Activated naive CD4-positive, alpha-beta T cell treated with anti-CD3 and anti-CD28 coated beads, Interleukin-2, amount 50 U/mL, for 24 hours (primary cell): Measurements from ENCODE around the gene FSCN2.

ENCODE experiments used
- H3K27ac Mint-ChIP-seq: one replicate; pipeline ENCODE4 v1.8.0; 2021; ENCODE audit warnings: mild to moderate bottlenecking, mixed read lengths
- H3K27me3 Mint-ChIP-seq: one replicate; pipeline ENCODE4 v1.8.0; 2021; ENCODE audit warnings: mixed read lengths
- H3K36me3 Mint-ChIP-seq: one replicate; pipeline ENCODE4 v1.8.0; 2021; ENCODE audit warnings: mixed read lengths
- H3K4me1 Mint-ChIP-seq: one replicate; pipeline ENCODE4 v1.8.0; 2021; ENCODE audit warnings: mixed read lengths
- H3K4me3 Mint-ChIP-seq: one replicate; pipeline ENCODE4 v1.8.0; 2021; ENCODE audit warnings: mild to moderate bottlenecking, mixed read lengths
- H3K9me3 Mint-ChIP-seq: one replicate; pipeline ENCODE4 v1.8.0; 2021; ENCODE audit warnings: mixed read lengths

Gene FSCN2

DNA sequence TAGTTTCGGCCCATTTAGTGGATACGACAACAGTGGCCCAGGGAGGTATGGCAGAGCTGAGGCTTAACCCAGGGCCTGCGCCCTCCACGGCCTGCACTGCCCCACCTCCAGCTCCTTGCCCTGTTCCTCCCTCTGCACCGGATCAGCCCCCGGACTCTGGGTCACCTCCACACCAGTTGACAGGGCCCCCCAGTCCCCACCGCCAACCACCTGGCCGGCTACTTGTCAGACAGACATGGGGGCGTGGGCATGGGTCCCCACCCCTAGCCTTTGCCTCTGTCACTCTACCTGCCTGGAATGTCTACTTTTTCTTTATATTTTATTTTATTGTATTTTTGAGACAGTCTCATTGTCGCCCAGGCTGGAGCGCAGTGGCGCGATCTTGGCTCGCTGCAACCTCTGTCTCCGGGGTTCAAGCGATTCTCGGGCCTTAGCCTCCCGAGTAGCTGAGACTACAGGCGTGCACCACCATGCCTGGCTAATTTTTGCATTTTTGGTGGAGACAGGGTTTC, 12.6 kb upstream of the FSCN2 start:
- Mint-ChIP-seq H3K9me3 (no peaks in the 10 kb centered on the region), H3K27me3 (no peaks in the 10 kb centered on the region), H3K27ac (peak overlapping the region; percentile 74), H3K4me3 (peak overlapping the region; percentile 87), H3K36me3 (peaks cover 15% of the 10 kb centered on the region), H3K4me1 (peaks cover 5% of the 10 kb centered on the region)

DNA sequence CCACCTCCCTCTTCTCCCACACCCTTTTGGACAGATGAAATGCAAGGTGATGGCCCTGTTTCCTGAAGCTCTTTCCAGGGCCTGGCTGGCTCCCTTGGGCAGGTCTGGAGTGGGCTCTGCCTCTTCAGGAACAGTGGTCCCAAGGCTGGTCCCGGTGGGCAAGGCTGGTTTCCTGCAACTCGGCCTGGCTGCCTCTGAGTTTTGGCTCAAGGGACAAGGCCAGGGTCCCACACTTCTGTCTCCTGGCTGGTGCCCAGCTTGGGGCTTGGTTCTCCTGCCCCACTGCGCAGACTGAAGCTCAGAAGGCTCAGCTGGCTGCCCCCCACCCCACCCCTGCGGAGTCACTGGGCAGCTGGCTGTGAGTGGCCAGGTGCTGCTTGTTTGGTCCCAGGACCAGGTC, 11.7 kb upstream of the FSCN2 start:
- Mint-ChIP-seq H3K4me3 (peak overlapping the region; percentile 26), H3K27ac (no peak overlapping the region), H3K36me3 (peaks cover 8% of the 10 kb centered on the region), H3K9me3 (no peaks in the 10 kb centered on the region), H3K27me3 (no peaks in the 10 kb centered on the region), H3K4me1 (peaks cover 5% of the 10 kb centered on the region)

DNA sequence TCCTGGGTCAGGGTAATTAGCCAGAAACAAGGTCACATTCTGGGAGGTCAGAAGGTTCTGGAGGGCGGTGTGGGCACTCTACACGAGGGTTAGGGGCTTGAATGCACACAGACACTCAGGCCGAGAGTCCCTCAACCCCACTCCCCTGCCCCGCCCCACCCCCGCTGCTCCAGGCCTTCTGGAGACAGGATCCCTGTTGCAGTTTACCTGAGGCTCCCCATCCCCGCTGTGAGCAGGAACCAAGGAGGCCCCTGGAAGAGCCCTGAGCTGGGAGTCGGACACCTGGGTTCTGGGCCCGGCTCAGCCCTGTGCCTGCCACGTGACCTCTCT, 11.2 kb upstream of the FSCN2 start:
- no peak overlapping the region for H3K4me3 Mint-ChIP-seq
- H3K27ac Mint-ChIP-seq = no peak overlapping the region
- no peaks in the 10 kb centered on the region for H3K9me3 Mint-ChIP-seq
- H3K36me3 Mint-ChIP-seq = peaks cover 2% of the 10 kb centered on the region
- peaks cover 5% of the 10 kb centered on the region for H3K4me1 Mint-ChIP-seq
- no peaks in the 10 kb centered on the region for H3K27me3 Mint-ChIP-seq

DNA sequence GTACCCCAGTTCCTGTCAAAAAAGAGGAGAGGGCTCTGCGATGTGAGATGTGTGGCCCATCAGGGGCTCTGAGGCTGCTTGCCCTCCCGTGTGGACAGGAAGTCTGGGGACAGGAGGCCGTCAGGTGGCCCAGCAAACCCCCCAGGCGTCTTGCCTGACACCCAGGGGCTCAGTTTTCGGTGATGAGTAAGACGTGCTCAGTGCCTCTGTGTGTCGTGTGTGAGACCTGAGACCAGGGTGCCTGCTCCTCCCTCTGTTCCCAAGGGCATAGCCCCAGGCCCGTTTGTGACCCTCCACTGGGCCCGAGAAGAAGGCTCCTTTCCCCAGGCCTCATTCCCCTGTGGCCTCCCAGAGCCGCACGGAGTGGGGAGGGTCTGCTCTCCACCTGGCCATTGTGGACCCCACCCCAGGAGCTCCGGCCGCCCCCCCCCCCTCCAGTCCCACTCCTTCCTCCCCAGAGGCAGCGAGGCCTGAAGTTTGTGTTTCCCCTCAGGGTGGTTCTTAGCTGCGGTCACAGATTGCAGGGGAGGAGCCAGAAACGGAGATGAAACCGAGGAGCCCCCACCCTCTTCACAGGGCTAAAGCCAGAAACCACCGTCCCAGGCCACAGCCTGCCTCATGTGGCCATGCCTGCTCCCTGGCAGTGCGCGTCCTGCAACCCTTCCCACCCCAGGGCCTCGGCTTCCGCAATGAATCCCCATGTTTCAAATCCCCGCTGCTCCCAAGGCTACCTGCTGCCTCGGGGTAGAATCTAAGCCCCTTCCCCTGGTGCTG, 10.7 kb upstream of the FSCN2 start:
- no peaks in the 10 kb centered on the region for H3K36me3 Mint-ChIP-seq
- H3K27me3 Mint-ChIP-seq = no peaks in the 10 kb centered on the region
- H3K4me3 Mint-ChIP-seq = peak overlapping the region; percentile 74
- H3K4me1 Mint-ChIP-seq = peaks cover 5% of the 10 kb centered on the region
- H3K9me3 Mint-ChIP-seq = no peaks in the 10 kb centered on the region
- H3K27ac Mint-ChIP-seq = no peak overlapping the region

DNA sequence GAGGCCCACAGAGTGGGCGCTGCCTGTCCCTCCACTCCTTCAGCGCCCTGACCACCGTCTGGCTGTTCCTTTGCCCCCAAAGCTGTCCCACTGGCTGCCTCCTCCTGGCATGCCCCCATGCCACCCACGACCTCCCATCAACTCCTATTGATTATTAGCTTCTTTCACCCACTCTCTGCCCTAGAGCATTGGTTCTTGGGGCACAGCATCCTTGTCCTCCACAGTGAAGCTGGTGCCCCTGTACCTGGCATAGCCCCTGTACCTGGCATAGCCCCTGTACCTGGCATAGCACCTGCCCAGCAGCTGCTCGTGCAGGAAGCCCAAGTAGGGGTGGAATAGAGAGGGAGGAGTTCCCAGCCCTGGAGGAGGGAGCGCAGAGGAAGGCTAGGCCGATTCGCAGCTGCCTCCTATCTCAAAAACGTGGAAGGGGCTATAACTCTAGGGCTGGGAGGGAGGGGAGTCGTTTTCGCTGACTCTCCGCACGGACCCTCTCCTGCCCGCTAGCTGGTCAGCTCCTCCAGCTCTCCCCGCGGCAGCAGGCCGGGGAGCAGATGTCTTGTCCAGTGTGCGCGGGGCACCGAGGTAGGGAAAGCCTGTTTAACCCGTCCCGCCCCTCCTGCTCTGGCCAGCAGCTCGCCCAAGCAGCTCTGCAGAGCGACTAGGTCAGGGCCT, 9.9 kb upstream of the FSCN2 start:
- Mint-ChIP-seq H3K4me1 (peaks cover 5% of the 10 kb centered on the region), H3K27ac (no peak overlapping the region), H3K9me3 (no peaks in the 10 kb centered on the region)

DNA sequence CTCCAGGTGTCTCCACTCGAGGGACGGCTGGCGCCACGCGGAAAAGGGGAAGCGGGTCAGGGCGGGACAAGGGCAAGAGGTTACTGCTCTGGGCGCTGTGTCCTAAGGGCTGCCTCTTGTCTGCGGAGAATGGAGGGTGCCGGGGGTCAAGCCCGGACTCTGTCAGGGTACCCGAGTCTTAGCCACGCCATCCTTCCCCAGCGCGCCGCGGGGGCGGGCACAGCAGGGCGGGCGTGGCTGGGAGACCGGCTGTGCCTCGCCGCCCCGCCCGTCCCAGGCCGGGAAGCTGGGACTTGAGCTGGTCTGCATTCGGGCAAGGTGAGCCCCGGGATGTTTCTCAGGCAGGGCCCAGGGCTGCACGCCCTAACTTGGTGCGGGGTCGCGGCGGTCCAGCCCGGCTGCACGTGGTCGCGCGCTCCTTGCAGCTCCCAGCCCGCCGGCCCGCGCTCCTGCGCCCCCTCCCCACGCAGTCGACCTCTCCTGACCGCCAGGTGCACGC, 9.3 kb upstream of the FSCN2 start:
- Mint-ChIP-seq H3K27ac (no peak overlapping the region), H3K36me3 (no peaks in the 10 kb centered on the region), H3K27me3 (peaks cover 1% of the 10 kb centered on the region), H3K4me1 (peaks cover 5% of the 10 kb centered on the region), H3K4me3 (no peak overlapping the region), H3K9me3 (no peaks in the 10 kb centered on the region)

More for the DNA sequence above, 9.9 kb upstream of the FSCN2 start:
- H3K27me3 Mint-ChIP-seq = peaks cover under 1% of the 10 kb centered on the region
- no peaks in the 10 kb centered on the region for H3K36me3 Mint-ChIP-seq
- peak overlapping the region; percentile 74 for H3K4me3 Mint-ChIP-seq

DNA sequence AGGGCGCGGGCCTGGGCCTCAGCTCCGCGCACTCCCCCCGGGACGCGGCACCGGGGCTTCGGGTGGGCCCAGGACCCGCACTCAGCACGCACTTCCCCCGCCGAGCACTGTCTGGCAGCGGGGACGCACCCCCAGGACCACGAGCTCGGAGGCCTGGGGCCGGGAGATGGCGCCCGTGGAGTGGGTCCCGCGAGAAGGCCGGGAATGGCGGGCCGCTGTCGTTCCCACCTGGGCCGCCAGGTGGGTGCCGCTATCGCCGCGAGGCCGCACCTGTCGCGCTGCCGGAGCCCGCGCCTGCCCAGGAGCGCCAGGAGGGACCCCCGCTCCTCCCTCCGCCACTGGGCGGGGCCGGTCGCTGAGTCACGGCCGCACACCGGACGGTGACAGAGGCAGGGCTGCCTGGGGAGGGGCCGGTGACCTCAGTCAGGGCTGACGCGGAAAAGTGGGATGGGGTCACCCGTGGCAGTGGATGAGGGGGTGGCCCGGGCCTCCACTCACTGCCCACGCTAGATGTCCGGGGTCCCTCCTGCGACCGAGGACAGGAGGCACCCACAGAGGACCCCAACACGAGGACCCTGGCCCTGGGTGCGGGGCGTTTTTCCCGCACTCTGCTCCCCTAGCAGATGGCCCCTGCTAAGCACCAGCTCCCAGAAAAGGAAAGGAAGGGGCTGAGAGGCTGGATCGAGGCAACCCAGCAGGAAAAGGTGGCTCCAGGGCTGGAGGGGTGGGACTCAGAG, 8.7 kb upstream of the FSCN2 start:
- Mint-ChIP-seq H3K27me3 (peaks cover 1% of the 10 kb centered on the region), H3K9me3 (no peaks in the 10 kb centered on the region), H3K4me3 (no peak overlapping the region), H3K36me3 (no peaks in the 10 kb centered on the region), H3K27ac (no peak overlapping the region), H3K4me1 (peaks cover 5% of the 10 kb centered on the region)

DNA sequence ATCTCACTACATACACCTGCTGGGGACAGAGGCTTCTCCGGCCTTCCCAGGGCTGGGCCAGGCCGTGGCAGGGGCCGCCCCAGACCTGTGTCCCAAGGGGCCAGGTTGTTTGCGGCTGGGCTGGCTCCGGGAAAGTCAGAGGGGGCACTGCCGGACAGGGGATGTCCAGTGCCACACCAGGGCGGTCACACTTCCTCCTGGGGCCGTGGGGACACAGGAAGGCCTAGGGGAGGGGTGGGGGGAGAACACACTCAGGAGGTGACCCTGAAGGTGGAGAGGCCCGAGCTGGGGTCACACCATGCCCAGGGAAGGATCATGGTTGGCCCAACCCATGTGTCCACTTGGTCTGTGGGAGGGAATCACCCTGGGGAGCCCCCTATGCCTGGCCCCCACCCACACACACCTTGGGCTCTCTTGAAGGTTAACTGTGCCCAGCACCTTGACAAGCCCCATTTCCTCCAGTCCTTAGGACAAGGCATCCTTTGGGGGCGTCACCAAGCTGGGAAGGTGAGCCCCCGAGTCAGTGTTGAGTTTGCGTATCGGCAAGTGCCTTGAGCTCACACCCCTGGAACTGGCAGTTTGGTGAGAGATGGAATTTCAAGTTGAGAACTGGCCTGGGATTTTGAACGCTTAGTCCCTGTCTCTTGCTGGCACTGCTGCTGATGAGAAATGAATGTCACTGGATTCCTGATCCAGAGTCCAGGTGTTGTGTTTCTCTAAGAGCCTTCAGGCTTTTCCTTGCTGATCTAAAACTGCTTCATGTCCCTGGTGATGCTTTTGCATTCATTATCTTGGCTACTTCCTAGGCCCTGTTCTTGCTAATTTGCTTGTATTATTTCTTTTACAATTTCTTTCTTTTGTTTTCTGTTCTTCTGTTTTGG, 7.9 kb upstream of the FSCN2 start:
- Mint-ChIP-seq H3K27me3 (peaks cover 1% of the 10 kb centered on the region), H3K9me3 (no peaks in the 10 kb centered on the region), H3K27ac (no peak overlapping the region), H3K4me3 (peak overlapping the region; percentile 26), H3K4me1 (peaks cover 5% of the 10 kb centered on the region), H3K36me3 (no peaks in the 10 kb centered on the region)

DNA sequence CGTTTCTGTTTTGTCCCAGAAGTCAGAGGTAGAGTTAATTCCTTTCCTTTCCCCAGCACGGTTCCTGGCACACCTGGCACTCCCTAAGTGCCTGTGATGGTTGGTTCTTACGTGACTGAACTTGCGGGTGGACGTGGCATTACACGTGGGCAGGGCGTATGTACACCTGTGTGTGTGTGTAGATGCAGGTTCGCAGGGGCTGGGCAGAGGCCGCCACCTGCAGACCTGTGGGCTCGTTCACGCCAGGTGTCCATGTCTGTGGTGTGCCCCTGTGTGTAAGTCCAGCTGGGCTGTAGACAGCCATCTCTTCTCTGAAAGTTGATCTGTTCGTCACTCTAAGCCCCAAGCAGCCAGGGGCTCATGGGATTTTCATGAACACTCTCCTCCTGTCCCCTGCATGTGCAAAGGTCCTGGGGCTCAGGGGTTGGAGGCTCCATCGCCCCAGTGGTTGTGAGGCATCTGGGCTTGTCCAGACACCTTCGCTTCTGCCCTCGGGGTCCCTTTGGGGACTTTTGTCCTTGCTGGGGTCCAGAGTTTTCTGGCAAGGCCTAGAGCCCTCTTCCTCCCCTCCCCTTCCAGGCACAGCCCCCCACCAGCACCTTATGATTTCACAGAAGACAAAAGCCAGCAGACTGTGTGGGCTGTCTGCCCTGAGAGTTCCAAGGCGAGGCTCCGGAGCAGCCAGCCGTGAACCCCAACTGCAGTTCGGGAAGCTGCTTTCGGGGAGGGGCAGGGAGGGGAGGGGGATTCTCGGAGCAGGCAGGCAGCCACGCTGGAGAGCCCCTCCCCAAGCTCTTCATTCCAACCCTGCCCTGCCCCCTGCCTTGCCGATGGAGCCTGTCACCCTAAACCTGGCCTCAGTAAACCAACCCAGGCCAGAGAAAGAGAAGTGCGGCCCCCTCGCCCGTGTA, 5.4 kb upstream of the FSCN2 start:
- H3K27me3 Mint-ChIP-seq = peaks cover 1% of the 10 kb centered on the region
- no peaks in the 10 kb centered on the region for H3K36me3 Mint-ChIP-seq
- peaks cover 5% of the 10 kb centered on the region for H3K4me1 Mint-ChIP-seq
- no peak overlapping the region for H3K4me3 Mint-ChIP-seq
- H3K27ac Mint-ChIP-seq = no peak overlapping the region
- no peaks in the 10 kb centered on the region for H3K9me3 Mint-ChIP-seq

DNA sequence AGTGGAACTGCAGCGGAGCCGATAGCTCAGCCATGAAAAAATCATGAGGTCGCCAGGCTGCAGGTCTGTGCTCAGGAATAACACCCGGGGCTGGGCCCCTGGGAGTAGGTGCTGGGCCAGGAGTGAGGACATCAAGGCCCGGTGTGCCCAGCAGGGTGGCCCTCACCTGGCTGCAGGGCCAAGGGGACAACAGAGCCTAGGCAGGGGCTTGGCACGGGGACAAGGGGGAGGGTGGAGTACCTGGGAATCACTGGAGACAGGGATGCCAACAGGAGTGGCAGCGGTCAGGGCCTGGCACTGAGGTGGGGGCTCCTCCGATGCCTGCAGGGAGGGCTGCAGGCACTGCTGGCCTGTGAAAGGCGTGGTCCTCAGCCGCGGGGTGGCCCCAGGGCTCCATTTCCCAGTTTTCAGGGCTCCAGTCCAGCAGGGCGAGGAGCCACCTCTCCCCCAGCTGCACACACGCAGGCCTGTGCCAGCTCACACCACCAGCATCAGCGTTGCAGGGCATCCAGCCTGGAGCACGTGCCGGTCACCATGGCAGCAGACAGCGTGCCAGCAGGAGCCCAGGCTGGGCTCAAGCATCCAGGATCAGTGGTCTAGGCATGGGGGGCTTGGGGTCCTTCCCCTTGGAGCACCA, 4.7 kb upstream of the FSCN2 start:
- Mint-ChIP-seq H3K4me3 (no peak overlapping the region), H3K27me3 (peaks cover 1% of the 10 kb centered on the region), H3K27ac (no peak overlapping the region), H3K36me3 (no peaks in the 10 kb centered on the region), H3K9me3 (no peaks in the 10 kb centered on the region), H3K4me1 (no peaks in the 10 kb centered on the region)

DNA sequence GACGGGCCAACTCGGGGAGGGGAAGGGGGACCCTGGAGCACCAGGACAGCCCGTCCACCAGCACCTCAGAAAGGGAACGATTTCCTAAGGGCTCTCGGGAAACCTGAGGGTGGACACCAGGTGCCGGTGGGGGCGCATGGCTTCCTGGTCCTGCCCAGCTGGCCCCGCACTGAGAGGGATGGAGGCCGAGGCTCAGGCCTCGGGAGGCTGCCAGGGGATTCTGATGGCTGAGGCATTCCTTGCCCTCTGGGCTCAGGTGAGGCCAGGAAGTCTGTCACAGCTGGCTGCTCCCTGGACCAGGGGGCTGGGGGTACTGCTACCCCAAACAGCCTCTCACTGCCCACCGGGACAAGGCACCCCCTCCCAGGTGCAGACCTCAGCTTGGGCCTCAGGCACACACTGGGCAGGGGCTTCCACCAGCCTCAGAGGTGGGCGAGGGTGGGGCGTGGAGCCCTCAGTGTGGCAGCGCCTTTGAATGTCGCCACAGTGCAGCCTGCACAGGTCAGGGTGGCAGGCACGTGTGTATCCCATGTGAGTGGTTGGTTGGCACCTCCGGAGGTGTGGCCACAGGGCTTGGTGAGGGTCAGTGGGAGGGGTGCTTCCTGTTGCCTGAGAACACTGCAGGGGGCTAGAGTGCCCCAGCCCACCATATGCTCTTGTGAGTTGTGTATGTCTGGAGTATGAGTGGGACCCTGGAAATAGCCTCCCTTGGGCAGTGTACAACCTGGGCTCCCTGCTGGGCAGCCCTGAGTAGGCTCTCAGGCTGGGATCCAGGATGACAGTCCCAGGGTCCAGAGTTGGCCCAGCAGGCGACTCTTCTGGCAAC, 3.9 kb upstream of the FSCN2 start:
- Mint-ChIP-seq H3K9me3 (no peaks in the 10 kb centered on the region), H3K27ac (no peak overlapping the region), H3K36me3 (no peaks in the 10 kb centered on the region), H3K27me3 (peaks cover 1% of the 10 kb centered on the region), H3K4me1 (no peaks in the 10 kb centered on the region), H3K4me3 (no peak overlapping the region)

DNA sequence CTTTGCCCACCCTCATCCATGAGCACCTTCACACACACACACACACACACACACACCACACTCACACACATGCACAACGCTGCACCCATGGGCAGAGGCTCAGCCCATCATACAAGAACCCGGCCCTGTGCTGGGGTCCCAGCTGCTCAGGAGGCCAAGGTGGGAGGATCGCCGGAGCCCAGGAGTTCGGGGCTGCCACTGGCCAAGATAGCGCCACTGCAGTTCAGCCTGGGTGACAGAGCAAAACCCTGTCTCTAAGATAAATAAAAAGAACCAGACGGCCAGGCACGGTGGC, 3.4 kb upstream of the FSCN2 start:
- no peaks in the 10 kb centered on the region for H3K9me3 Mint-ChIP-seq
- peaks cover 1% of the 10 kb centered on the region for H3K27me3 Mint-ChIP-seq
- H3K4me1 Mint-ChIP-seq = no peaks in the 10 kb centered on the region
- no peak overlapping the region for H3K4me3 Mint-ChIP-seq
- H3K36me3 Mint-ChIP-seq = no peaks in the 10 kb centered on the region
- no peak overlapping the region for H3K27ac Mint-ChIP-seq
